Measurements from ENCODE around the gene MACIR. TPM values are rescaled to one million over a fixed set of nuclear protein-coding genes. Genes with fewer than 3 reads are reported as not detected.

The MACIR gene
- total RNA-seq, 1 experiment from 2014 or later: 12.4 TPM

DNA sequence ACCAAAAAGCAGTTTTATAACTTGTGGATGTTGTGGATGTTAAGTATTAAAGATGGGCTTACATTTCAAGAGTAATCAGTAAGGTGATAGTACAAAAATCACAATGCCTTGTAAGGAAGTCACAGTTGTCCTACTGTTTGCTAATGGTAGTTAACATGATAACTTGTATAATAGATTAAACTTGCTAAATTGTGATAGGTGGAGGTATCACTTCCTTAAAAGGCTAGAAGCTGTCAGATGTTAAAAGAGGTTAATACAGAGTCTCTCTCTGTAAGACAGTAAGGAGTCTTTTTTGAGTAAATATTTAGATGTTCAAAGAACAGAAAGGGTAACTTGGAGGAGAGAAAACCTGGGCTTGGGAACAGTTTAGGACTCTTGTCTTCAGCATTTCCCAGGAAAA is 14.2 kb upstream of the MACIR start:
- Mint-ChIP-seq H3K4me1 (no peaks in the 10 kb centered on the region; the same call in 1 of the 2 replicates), H3K9me3 (peaks cover 15% of the 10 kb centered on the region), H3K4me3 (no peak overlapping the region), H3K36me3 (0 out of 2 replicates have a peak, but pooled peaks cover 3% of the 10 kb centered on the region), H3K27me3 (ENCODE audit: low read depth) (no peaks in the 10 kb centered on the region), H3K27ac (no peak overlapping the region)
- TF ChIP-seq ZNF263 (CRISPR knock-in tag; IDR thresholded peaks at IDR 0.05; ENCODE audit: low read depth) (no peak), ATF2 (CRISPR knock-in tag; IDR thresholded peaks at IDR 0.05; ENCODE audit: borderline replicate concordance, low read depth) (no peak), SOX15 (CRISPR knock-in tag; IDR thresholded peaks at IDR 0.05) (no peak), EMX1 (CRISPR knock-in tag; IDR thresholded peaks at IDR 0.05) (no peak), RELA (CRISPR knock-in tag; IDR thresholded peaks at IDR 0.05; ENCODE audit: borderline replicate concordance) (no peak), GABPB1 (CRISPR knock-in tag; IDR thresholded peaks at IDR 0.05) (no peak), SMAD4 (CRISPR knock-in tag; IDR thresholded peaks at IDR 0.05) (no peak), ZNF416 (CRISPR knock-in tag; IDR thresholded peaks at IDR 0.05) (no peak)
- TF ChIP-seq, protein P1, sequence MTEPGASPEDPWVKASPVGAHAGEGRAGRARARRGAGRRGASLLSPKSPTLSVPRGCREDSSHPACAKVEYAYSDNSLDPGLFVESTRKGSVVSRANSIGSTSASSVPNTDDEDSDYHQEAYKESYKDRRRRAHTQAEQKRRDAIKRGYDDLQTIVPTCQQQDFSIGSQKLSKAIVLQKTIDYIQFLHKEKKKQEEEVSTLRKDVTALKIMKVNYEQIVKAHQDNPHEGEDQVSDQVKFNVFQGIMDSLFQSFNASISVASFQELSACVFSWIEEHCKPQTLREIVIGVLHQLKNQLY (CRISPR knock-in tag; IDR thresholded peaks at IDR 0.05): no peak
- TF ChIP-seq, protein P2, sequence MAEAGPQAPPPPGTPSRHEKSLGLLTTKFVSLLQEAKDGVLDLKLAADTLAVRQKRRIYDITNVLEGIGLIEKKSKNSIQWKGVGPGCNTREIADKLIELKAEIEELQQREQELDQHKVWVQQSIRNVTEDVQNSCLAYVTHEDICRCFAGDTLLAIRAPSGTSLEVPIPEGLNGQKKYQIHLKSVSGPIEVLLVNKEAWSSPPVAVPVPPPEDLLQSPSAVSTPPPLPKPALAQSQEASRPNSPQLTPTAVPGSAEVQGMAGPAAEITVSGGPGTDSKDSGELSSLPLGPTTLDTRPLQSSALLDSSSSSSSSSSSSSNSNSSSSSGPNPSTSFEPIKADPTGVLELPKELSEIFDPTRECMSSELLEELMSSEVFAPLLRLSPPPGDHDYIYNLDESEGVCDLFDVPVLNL (CRISPR knock-in tag; IDR thresholded peaks at IDR 0.05; ENCODE audit: borderline replicate concordance, low read depth): no peak
- TF ChIP-seq, protein P3, sequence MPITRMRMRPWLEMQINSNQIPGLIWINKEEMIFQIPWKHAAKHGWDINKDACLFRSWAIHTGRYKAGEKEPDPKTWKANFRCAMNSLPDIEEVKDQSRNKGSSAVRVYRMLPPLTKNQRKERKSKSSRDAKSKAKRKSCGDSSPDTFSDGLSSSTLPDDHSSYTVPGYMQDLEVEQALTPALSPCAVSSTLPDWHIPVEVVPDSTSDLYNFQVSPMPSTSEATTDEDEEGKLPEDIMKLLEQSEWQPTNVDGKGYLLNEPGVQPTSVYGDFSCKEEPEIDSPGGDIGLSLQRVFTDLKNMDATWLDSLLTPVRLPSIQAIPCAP (CRISPR knock-in tag; IDR thresholded peaks at IDR 0.05): no peak
- ChIA-PET POLR2A (no interaction called here), CTCF (no interaction called here)
- no peak for ATAC-seq
- DNase-seq (ENCODE audit: low spot score): no peak

DNA sequence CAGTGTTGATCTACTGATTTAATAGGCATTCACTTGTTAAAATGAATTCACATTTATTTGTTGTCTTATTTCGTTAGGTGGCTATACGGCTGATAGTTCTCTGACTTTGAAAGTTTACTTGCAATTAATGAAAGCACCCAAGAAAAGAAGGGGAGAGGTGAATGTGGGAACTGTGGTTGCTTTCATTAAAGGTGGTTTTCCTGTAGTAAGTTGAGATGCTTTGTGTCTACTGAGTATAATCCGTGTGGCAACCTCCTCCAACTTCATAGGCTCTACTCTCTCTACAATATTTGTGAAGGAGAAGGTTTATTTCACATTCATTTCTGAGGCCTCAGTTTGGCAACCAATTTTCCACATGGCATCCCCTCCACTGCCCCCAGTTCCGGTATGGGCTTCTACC is 12.8 kb upstream of the MACIR start:
- Mint-ChIP-seq H3K36me3 (0 out of 2 replicates have a peak, but pooled peaks cover 3% of the 10 kb centered on the region), H3K4me1 (no peaks in the 10 kb centered on the region; the same call in 1 of the 2 replicates), H3K27me3 (ENCODE audit: low read depth) (no peaks in the 10 kb centered on the region), H3K9me3 (peaks cover 9% of the 10 kb centered on the region), H3K4me3 (no peak overlapping the region), H3K27ac (no peak overlapping the region)
- no peak for ATAC-seq
- DNase-seq (ENCODE audit: low spot score): no peak
- ChIA-PET POLR2A (no interaction called here), CTCF (no interaction called here)
- TF ChIP-seq, protein P4, sequence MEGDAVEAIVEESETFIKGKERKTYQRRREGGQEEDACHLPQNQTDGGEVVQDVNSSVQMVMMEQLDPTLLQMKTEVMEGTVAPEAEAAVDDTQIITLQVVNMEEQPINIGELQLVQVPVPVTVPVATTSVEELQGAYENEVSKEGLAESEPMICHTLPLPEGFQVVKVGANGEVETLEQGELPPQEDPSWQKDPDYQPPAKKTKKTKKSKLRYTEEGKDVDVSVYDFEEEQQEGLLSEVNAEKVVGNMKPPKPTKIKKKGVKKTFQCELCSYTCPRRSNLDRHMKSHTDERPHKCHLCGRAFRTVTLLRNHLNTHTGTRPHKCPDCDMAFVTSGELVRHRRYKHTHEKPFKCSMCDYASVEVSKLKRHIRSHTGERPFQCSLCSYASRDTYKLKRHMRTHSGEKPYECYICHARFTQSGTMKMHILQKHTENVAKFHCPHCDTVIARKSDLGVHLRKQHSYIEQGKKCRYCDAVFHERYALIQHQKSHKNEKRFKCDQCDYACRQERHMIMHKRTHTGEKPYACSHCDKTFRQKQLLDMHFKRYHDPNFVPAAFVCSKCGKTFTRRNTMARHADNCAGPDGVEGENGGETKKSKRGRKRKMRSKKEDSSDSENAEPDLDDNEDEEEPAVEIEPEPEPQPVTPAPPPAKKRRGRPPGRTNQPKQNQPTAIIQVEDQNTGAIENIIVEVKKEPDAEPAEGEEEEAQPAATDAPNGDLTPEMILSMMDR (IDR thresholded peaks at IDR 0.05): no peak
- TF ChIP-seq STAT6 (CRISPR knock-in tag; conservative IDR thresholded peaks at IDR 0.05; ENCODE audit: low read depth): no peak
- no peak for TF ChIP-seq ZNF425 (CRISPR knock-in tag; conservative IDR thresholded peaks at IDR 0.05)
- TF ChIP-seq, protein P3 (CRISPR knock-in tag; IDR thresholded peaks at IDR 0.05): no peak
- TF ChIP-seq E2F1 (CRISPR knock-in tag; IDR thresholded peaks at IDR 0.05): no peak
- TF ChIP-seq RORB (CRISPR knock-in tag; IDR thresholded peaks at IDR 0.05): no peak
